Smooth muscle cell (in vitro differentiated cells): ENCODE data around the gene SLC29A2. TPM values are rescaled to one million over a fixed set of nuclear protein-coding genes. Genes with fewer than 3 reads are reported as not detected.
"Not testable (repeated sequence)": the region's sequence is repeated elsewhere in the genome, so short reads cannot be mapped to it uniquely, and the experiment has no call there.

Experiments
- DNase-seq: peaks from one replicate; lab custom pipeline; 2025; ENCODE audit not compliant: unreplicated experiment; lab: John Stamatoyannopoulos, UW
- H2AFZ ChIP-seq: fragments of 200-600 bp; sonication (generic); 2 replicates; pipeline ENCODE4 v1.6.0; 2016; ENCODE audit warnings: antibody characterized with exemption, low read depth, mild to moderate bottlenecking
- H3F3A ChIP-seq: fragments of 200-600 bp; sonication (generic); 2 replicates; pipeline ENCODE4 v1.6.0; 2017; ENCODE audit warnings: antibody characterized with exemption, low read depth
- H3K27ac ChIP-seq: fragments of 200-600 bp; sonication (generic); 2 replicates; pipeline ENCODE4 v1.5.1; 2016; ENCODE audit warnings: low read depth, mild to moderate bottlenecking
- H3K27me3 ChIP-seq: fragments of 200-600 bp; sonication (generic); 2 replicates; pipeline ENCODE4 v1.6.1; 2016; ENCODE audit warnings: low read depth, mild to moderate bottlenecking
- H3K36me3 ChIP-seq: fragments of 200-600 bp; sonication (generic); 2 replicates; pipeline ENCODE4 v1.5.1; 2016; ENCODE audit warnings: low read depth
- H3K4me1 ChIP-seq: fragments of 200-600 bp; sonication (generic); 2 replicates; pipeline ENCODE4 v1.5.1; 2016; ENCODE audit warnings: low read depth
- H3K4me2 ChIP-seq: fragments of 200-600 bp; sonication (generic); 2 replicates; pipeline ENCODE4 v1.6.0; 2016; ENCODE audit warnings: mild to moderate bottlenecking
- H3K4me3 ChIP-seq: fragments of 200-600 bp; sonication (generic); 2 replicates; pipeline ENCODE4 v1.5.1; 2016; ENCODE audit warnings: mild to moderate bottlenecking
- H3K79me2 ChIP-seq: fragments of 200-600 bp; sonication (generic); 2 replicates; pipeline ENCODE4 v1.6.0; 2016; ENCODE audit warnings: low read depth, mild to moderate bottlenecking
- H3K9ac ChIP-seq: fragments of 200-600 bp; sonication (generic); 2 replicates; pipeline ENCODE4 v1.6.0; 2016; ENCODE audit warnings: low read depth
- H3K9me3 ChIP-seq: fragments of 200-600 bp; sonication (generic); replicated peaks from 2 replicates; pipeline ENCODE4 v1.5.1; 2016; ENCODE audit warnings: low read depth
- H4K20me1 ChIP-seq: fragments of 200-600 bp; sonication (generic); 2 replicates; pipeline ENCODE4 v1.6.0; 2016; ENCODE audit warnings: low read depth
- WGBS: methylation state at CpG from one replicate; pipeline ENCODE4 v1.1.7; 2016; ENCODE audit warnings: low lambda C conversion rate; 5-methylcytosine and 5-hydroxymethylcytosine counted together
- polyA plus RNA-seq: library from polyadenylated mRNA; unstranded; fragments of >200 nt; fragmentation: Nextera tagmentation; extraction: Ambion mirVana; gene quantifications from 2 replicates; pipeline ENCODE4 v1.2.1, GENCODE V29; 2016
- total RNA-seq: library from RNA; depleted of rRNA; stranded (reverse); fragments of >200 nt; gene quantifications from 2 replicates; pipeline ENCODE4 v1.2.3, GENCODE V29; 2014
- TF ChIP-seq, protein P1 (sequence below): fragments of 200-600 bp; sonication (generic); IDR thresholded peaks from 2 replicates; pipeline ENCODE4 v1.5.1; 2017; ENCODE audit warnings: borderline replicate concordance, mild to moderate bottlenecking, antibody characterized with exemption; ENCODE audit not compliant: insufficient read depth, poor library complexity, severe bottlenecking

The SLC29A2 gene
- total and polyA plus RNA-seq, 2 experiments from 2014 or later = 3.5 to 8.8 TPM

DNA sequence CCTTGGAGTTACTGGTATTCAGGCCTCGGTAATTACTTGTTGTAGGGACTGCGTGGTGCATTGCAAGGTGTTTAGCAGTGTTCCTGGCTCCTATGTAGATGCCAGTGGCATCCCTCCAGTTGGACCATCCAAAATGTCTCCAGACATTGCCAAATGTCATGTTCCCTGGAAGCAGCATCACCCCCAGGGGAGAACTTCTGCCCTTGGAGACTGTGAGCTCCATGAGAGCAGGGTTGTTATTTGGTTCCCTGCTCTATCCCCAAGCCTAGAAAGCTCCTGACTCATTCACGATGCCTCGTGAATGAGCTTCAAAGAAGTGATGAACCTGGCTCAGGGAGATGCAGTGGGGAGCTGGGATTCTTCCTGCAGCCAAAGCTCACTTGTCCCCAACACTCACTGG is 50.0 kb downstream of the SLC29A2 start:
- Histone ChIP-seq H2AFZ (no peak overlapping the region), H3K4me2 (no peak overlapping the region), H3K79me2 (peaks cover 3% of the 10 kb centered on the region), H3K9ac (no peak overlapping the region), H3F3A (peaks cover 18% of the 10 kb centered on the region), H3K27ac (no peak overlapping the region), H4K20me1 (no peaks in the 10 kb centered on the region), H3K4me1 (peaks cover 36% of the 10 kb centered on the region), H3K9me3 (no peaks in the 10 kb centered on the region), H3K27me3 (no peaks in the 10 kb centered on the region), H3K36me3 (no peaks in the 10 kb centered on the region), H3K4me3 (no peak overlapping the region)
- no peak for DNase-seq
- 83% methylated on average over 4 of the region's 4 CpGs for WGBS
- TF ChIP-seq, protein P1, sequence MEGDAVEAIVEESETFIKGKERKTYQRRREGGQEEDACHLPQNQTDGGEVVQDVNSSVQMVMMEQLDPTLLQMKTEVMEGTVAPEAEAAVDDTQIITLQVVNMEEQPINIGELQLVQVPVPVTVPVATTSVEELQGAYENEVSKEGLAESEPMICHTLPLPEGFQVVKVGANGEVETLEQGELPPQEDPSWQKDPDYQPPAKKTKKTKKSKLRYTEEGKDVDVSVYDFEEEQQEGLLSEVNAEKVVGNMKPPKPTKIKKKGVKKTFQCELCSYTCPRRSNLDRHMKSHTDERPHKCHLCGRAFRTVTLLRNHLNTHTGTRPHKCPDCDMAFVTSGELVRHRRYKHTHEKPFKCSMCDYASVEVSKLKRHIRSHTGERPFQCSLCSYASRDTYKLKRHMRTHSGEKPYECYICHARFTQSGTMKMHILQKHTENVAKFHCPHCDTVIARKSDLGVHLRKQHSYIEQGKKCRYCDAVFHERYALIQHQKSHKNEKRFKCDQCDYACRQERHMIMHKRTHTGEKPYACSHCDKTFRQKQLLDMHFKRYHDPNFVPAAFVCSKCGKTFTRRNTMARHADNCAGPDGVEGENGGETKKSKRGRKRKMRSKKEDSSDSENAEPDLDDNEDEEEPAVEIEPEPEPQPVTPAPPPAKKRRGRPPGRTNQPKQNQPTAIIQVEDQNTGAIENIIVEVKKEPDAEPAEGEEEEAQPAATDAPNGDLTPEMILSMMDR = no peak

DNA sequence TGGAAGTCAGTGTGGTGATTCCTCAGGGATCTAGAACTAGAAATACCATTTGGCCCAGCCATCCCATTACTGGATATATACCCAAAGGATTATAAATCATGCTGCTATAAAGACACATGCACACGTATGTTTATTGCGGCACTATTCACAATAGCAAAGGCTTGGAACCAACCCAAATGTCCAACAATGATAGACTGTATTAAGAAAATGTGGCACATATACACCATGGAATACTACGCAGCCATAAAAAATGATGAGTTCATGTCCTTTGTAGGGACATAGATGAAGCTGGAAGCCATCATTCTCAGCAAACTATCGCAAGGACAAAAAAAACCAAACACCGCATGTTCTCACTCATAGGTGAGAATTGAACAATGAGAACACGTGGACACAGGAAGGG is 50.8 kb downstream of the SLC29A2 start:
- not testable (repeated sequence) for H3K9me3 ChIP-seq, DNase-seq, H2AFZ ChIP-seq, H3K36me3 ChIP-seq, H3K27ac ChIP-seq, H3K9ac ChIP-seq, H3K4me3 ChIP-seq, H4K20me1 ChIP-seq, H3K27me3 ChIP-seq, H3K4me2 ChIP-seq
- Histone ChIP-seq H3F3A (peaks cover 22% of the 10 kb centered on the region), H3K79me2 (peaks cover 11% of the 10 kb centered on the region), H3K4me1 (peaks cover 34% of the 10 kb centered on the region)
- WGBS = 96% methylated on average over 6 of the region's 6 CpGs

DNA sequence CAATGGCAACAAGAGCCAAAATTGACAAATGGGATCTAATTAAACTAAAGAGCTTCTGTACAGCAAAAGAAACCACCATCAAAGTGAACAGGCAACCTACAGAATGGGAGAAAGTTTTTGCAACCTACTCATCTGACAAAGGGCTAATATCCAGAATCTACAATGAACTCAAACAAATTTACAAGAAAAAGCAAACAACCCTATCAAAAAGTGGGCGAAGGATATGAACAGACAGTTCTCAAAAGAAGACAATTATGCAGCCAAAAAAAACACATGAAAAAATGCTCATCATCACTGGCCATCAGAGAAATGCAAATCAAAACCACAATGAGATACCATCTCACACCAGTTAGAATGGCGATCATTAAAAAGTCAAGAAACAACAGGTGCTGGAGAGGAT is 51.3 kb downstream of the SLC29A2 start:
- H3K9ac ChIP-seq, H3K27ac ChIP-seq, H3K9me3 ChIP-seq, H3K36me3 ChIP-seq, H3K4me2 ChIP-seq, H2AFZ ChIP-seq, H3K4me3 ChIP-seq, DNase-seq, H4K20me1 ChIP-seq, H3K27me3 ChIP-seq: not testable (repeated sequence)
- H3K79me2 ChIP-seq = peaks cover 16% of the 10 kb centered on the region
- H3K4me1 ChIP-seq = peaks cover 34% of the 10 kb centered on the region
- H3F3A ChIP-seq = peaks cover 22% of the 10 kb centered on the region
- WGBS = 85% methylated on average over 2 of the region's 2 CpGs

DNA sequence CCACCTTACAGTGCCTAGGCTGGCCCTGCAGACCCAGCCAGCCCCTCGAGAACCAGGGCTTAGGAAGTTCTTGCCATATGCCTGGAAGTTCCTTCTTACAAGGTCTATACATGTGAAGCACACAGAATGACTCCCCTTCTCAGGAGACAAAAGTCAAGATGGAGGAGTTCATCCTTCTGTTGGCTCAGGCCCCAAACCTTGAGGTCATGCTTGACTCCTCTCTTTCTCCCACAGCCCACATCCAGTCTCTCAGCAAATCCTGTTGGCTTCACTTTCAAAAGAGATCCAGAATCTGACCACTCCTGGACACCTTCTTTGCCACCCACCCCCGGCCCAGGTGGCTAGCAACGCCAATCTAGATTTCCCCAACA is 53.0 kb downstream of the SLC29A2 start:
- TF ChIP-seq, protein P1 = no peak

More for the DNA sequence above, 53.0 kb downstream of the SLC29A2 start:
- Histone ChIP-seq H3K79me2 (peaks cover 28% of the 10 kb centered on the region), H3K9me3 (no peaks in the 10 kb centered on the region), H4K20me1 (peaks cover 4% of the 10 kb centered on the region), H3K4me1 (peaks cover 36% of the 10 kb centered on the region), H3K36me3 (no peaks in the 10 kb centered on the region), H3K9ac (no peak overlapping the region), H3K4me2 (peak overlapping the region; percentile 88), H3F3A (peaks cover 32% of the 10 kb centered on the region), H3K27me3 (no peaks in the 10 kb centered on the region), H2AFZ (no peak overlapping the region), H3K27ac (peak overlapping the region; percentile 97), H3K4me3 (no peak overlapping the region)
- no peak for DNase-seq
- 65% methylated on average over 3 of the region's 3 CpGs for WGBS
